Measurements from ENCODE around the gene TNNI3K.
"Not testable (repeated sequence)": the region's sequence is repeated elsewhere in the genome, so short reads cannot be mapped to it uniquely, and the experiment has no call there.

TNNI3K gene, protein sequence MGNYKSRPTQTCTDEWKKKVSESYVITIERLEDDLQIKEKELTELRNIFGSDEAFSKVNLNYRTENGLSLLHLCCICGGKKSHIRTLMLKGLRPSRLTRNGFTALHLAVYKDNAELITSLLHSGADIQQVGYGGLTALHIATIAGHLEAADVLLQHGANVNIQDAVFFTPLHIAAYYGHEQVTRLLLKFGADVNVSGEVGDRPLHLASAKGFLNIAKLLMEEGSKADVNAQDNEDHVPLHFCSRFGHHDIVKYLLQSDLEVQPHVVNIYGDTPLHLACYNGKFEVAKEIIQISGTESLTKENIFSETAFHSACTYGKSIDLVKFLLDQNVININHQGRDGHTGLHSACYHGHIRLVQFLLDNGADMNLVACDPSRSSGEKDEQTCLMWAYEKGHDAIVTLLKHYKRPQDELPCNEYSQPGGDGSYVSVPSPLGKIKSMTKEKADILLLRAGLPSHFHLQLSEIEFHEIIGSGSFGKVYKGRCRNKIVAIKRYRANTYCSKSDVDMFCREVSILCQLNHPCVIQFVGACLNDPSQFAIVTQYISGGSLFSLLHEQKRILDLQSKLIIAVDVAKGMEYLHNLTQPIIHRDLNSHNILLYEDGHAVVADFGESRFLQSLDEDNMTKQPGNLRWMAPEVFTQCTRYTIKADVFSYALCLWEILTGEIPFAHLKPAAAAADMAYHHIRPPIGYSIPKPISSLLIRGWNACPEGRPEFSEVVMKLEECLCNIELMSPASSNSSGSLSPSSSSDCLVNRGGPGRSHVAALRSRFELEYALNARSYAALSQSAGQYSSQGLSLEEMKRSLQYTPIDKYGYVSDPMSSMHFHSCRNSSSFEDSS

DNA sequence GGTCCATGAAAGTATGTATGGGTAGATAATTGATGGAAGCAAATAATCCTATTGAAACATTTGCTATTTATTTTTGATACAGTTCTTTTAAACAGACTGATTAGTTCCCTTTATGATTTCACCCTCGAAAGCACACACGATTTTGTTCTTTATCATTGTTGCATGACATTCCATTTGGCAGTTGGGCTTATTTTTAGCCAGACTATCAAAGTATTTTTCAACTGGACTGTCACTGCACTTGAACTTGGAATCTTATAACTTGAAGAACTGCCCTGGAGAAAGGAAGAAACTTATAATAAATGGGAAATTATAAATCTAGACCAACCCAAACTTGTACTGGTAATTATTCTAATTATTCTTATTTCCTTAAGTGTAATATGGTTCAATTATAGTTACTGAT lies at the start of gene TNNI3K:
TNNI3K (plus strand) TSS at position 235 of the 400 bp plus-strand sequence; CDS start at position 300, 65 bp downstream.
- no peak for DNase-seq (ENCODE audit: low read depth in 2 of 3, low spot score in 2 of 3)

DNA sequence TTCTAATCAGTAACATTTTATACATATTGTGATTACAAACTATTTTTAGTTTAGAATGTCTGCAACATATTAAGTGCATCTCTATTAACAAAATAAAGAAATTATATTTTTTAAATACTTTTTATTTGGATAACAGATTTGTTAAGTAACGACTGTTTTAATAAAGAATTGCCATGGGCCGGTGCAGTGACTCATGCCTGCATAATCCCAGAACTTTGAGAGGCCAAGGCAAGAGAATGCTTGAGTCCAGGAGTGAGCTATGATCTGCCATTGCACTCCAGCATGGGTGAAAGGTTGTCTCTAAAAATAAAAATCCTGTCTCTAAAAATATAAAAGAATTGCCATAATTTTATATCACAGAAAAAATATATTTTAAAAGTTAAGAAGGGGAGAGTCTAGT lies 41.3 kb upstream of the TNNI3K start:
- DNase-seq (ENCODE audit: low read depth in 2 of 3, low spot score in 2 of 3): no peak

GRCh38 chr1:74195339-74195738 lies 39.8 kb upstream of the TNNI3K start:
- no peak for DNase-seq (ENCODE audit: low read depth in 2 of 3, low spot score in 2 of 3)

GRCh38 chr1:74197255-74197654 lies 37.9 kb upstream of the TNNI3K start:
- no peak for DNase-seq (ENCODE audit: low read depth in 2 of 3, low spot score in 2 of 3)

- DNase-seq (ENCODE audit: low read depth in 2 of 3, low spot score in 2 of 3): peak; percentile 86 to 93 (median 91)
Observed at GRCh38 chr1:74197657-74198552, 37.3 kb upstream of the TNNI3K start, which contains the start of the genes FPGT and LRRIQ3. Gene FPGT, plus strand, starts transcription at chr1:74198242. Its CDS starts 37 bp downstream, at chr1:74198279. Gene LRRIQ3, minus strand, starts transcription at chr1:74198176. Its CDS starts 14,492 bp downstream, at chr1:74183684.

- DNase-seq (ENCODE audit: low read depth in 2 of 3, low spot score in 2 of 3): no peak
Observed at GRCh38 chr1:74199504-74199903, 35.7 kb upstream of the TNNI3K start.

- DNase-seq (ENCODE audit: low read depth in 2 of 3, low spot score in 2 of 3): no peak
Observed at GRCh38 chr1:74205266-74205665, 29.9 kb upstream of the TNNI3K start.

GRCh38 chr1:74215229-74215628 lies 20.0 kb upstream of the TNNI3K start:
- DNase-seq (ENCODE audit: low read depth in 2 of 3, low spot score in 2 of 3): no peak

- DNase-seq (ENCODE audit: low read depth in 2 of 3, low spot score in 2 of 3): no peak
Observed at GRCh38 chr1:74222701-74223100, 12.5 kb upstream of the TNNI3K start.

DNA sequence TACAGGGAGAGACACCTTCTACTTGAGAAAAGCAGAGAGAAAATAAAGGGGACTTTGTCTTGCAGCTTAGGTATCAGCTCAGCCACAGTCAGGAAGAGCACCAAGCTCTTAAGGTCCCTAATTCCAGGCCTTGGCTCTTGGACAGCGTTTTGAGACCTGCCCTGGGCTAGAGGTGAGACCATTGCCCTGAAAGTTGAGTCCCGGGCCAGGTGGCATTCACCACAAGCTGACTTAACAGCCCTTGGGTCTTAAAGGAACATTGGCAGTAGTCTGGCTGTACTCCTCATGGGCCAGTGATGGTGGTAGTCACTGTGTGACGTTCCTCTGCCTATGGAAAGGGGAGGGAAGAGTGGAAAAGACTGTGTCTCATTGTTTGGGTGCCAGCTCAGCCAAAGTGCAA lies 11.7 kb upstream of the TNNI3K start:
- DNase-seq (ENCODE audit: low read depth in 2 of 3, low spot score in 2 of 3): no peak

DNA sequence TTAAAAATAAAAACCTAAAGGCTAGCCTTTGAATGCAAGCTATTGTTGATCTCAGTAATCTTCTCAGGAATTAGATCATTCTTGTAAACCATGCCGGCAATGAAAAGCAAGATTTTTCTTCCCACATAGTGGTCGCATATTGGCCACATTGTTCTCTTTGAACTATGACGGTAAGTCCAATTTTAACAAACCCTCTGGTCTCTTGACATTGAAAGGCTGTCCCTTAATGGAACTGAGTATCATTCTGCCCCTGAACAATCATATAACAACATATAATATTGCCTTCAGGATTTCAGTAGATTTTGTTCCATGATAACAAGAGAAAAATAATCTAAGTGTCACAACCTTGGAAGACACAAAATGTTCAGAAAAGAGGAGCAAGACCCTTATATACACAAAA lies 1.3 kb downstream of the TNNI3K start:
- no peak for DNase-seq (ENCODE audit: low read depth in 2 of 3, low spot score in 2 of 3)

- no peak for DNase-seq (ENCODE audit: low read depth in 2 of 3, low spot score in 2 of 3)
Observed at GRCh38 chr1:74237035-74237434, 1.8 kb downstream of the TNNI3K start.

DNA sequence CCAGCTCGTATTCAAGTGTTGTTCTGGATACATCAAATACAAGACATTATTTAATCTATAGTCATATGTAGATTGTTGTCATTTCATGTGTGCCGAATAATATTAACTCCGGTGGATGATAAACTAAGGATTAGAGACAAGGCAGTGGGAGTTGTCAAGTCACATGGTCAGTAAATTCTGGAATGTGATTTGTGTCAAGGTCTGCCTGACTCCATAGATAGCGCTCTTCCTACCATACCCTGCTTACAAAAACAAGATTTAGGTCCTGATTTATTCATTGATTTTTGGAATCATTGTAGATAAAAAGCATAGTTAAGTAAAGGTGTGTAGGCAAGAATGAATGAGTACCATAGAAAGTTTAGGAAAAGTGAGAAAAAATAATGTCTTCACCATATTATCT lies 2.6 kb downstream of the TNNI3K start:
- no peak for DNase-seq (ENCODE audit: low read depth in 2 of 3, low spot score in 2 of 3)

GRCh38 chr1:74245168-74245772 lies 10.1 kb downstream of the TNNI3K start:
- DNase-seq (ENCODE audit: low read depth in 2 of 3, low spot score in 2 of 3): no peak

DNA sequence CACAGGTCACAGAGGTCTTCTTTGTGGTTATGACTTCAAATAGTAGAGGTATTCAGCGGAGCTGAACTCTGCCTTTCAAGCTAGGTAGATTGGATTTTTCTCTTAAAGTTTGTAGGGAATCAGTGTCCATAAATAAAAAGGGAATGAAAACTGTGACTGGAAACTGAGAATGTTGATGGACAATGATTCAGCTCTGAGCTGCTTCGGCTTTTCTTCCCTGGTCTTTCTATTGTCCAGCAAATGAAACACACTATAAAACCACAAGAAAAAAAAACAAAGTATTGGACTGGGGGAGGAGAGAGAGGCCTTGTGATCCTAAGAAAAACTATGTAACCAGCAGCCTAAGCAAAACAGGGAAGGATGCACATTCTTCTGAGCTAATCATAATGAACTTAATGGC lies 11.1 kb downstream of the TNNI3K start:
- no peak for DNase-seq (ENCODE audit: low read depth in 2 of 3, low spot score in 2 of 3)

DNA sequence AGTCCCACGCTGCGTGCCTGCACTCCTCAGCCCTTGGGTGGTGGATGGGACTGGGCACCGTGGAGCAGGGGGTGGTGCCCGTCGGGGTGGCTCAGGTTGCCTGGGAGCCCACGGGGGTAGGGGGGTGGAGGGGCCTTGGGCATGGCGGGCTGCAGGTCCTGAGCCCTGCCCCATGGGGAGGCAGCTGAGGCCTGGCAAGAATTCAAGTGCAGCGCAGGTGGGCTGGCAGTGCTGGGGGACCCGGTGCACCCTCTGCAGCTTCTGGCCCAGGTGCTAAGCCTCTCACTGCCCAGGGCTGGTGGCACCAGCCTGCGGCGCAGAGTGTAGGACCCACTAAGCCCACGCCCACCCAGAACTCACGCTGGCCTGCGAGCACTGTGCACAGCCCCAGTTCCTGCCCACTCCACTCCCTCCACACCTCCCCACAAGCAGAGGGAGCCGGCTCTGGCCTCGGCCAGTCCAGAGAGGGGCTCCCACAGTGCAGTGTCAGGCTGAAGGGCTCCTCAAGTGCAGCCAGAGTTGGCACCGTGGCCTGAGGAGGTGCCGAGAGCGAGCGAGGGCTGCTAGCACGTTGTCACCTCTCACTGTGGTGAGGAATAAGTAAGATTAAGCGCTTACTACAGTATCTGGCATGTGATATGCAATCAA lies 12.8 kb downstream of the TNNI3K start:
- DNase-seq (ENCODE audit: low read depth in 2 of 3, low spot score in 2 of 3): no peak

- DNase-seq (ENCODE audit: low read depth in 2 of 3, low spot score in 2 of 3): not testable (repeated sequence)
Observed at GRCh38 chr1:74253243-74253824, 18.1 kb downstream of the TNNI3K start.

DNA sequence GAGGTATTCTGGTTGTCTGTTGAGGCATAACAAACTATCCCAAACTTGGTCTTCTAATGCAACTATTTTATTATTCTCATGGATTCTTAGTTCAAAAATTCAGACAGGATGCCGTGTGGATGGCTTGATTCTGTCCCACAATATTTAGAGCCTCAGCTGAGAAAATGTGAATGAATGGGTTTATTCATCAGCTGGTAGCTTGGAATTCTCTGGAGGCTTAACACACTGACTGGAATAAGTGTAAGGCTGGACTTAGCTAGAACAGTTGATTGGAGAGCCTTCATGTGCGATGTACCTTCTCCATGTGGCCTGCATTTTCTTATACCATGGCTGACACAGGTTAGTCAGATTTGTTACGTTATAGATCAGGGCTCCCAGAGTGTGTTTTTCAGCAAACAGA lies 30.8 kb downstream of the TNNI3K start:
- no peak for DNase-seq (ENCODE audit: low read depth in 2 of 3, low spot score in 2 of 3)

GRCh38 chr1:74271503-74271902 lies 36.3 kb downstream of the TNNI3K start:
- DNase-seq (ENCODE audit: low read depth in 2 of 3, low spot score in 2 of 3): no peak
